CD14-positive monocyte (primary cell): ENCODE measurements around the gene P4HA2. TPM values are rescaled to one million over a fixed set of nuclear protein-coding genes. Genes with fewer than 3 reads are reported as not detected.

Source experiments
- DNase-seq, 3 donors: peaks; one replicate each; pipeline ENCODE4 v3.0.0-alpha.2; 2011 to 2022
- H2AFZ ChIP-seq: 2 replicates; pipeline ENCODE4 v1.6.0; 2012; ENCODE audit warnings: mild to moderate bottlenecking, low read depth, low read length, inconsistent platforms; ENCODE audit not compliant: insufficient read depth, poor library complexity, severe bottlenecking
- H3K27ac ChIP-seq, 2 donors: 1 replicate in 1 of 2; 2 replicates in 1 of 2; pipeline ENCODE4 v1.5.1; 2012 to 2013; ENCODE audit warnings: low read length in 2 of 2, control low read depth in 1 of 2, inconsistent platforms in 1 of 2, low read depth in 1 of 2, mild to moderate bottlenecking in 1 of 2
- H3K27me3 ChIP-seq, 2 donors: one replicate each; pipeline versions ENCODE4 v1.6.0 to v1.6.1; 2011 to 2013; ENCODE audit warnings: low read length in 2 of 2; ENCODE audit not compliant: control insufficient read depth in 2 of 2, insufficient read depth in 2 of 2
- H3K36me3 ChIP-seq, 2 donors: replicated peaks in 1 of 2; 1 replicate in 1 of 2; 2 replicates in 1 of 2; pipeline versions ENCODE4 v1.5.1 to v1.6.1; 2012 to 2013; ENCODE audit warnings: low read length in 2 of 2, control low read depth in 1 of 2, inconsistent platforms in 1 of 2, mild to moderate bottlenecking in 1 of 2; ENCODE audit not compliant: insufficient read depth in 2 of 2, control insufficient read depth in 1 of 2
- H3K4me1 ChIP-seq, 2 donors: 1 replicate in 1 of 2; 2 replicates in 1 of 2; pipeline versions ENCODE4 v1.5.1 to v1.6.1; 2012 to 2013; ENCODE audit warnings: low read length in 2 of 2, control low read depth in 1 of 2, inconsistent platforms in 1 of 2, mild to moderate bottlenecking in 1 of 2, moderate library complexity in 1 of 2; ENCODE audit not compliant: insufficient read depth in 2 of 2, control insufficient read depth in 1 of 2
- H3K4me2 ChIP-seq: replicated peaks from 2 replicates; pipeline ENCODE3; 2012; ENCODE audit warnings: low read length, moderate library complexity, mild to moderate bottlenecking; ENCODE audit not compliant: poor library complexity, severe bottlenecking; ENCODE audit errors: extremely low read depth
- H3K4me3 ChIP-seq, 3 experiments: fragments of 200-600 bp in 1 of 3; sonication (generic) in 1 of 3; replicated peaks in 1 of 3; 1 replicate in 2 of 3; 2 replicates in 1 of 3; pipeline ENCODE4 v1.5.1; 2011 to 2013; ENCODE audit warnings: low read length in 3 of 3, mild to moderate bottlenecking in 3 of 3, control low read depth in 2 of 3, low read depth in 2 of 3, inconsistent platforms in 1 of 3, moderate library complexity in 1 of 3
- H3K79me2 ChIP-seq: 2 replicates; pipeline ENCODE4 v1.6.0; 2012; ENCODE audit warnings: mild to moderate bottlenecking, control low read depth, inconsistent platforms, low read length, moderate library complexity; ENCODE audit not compliant: insufficient read depth
- H3K9ac ChIP-seq: 2 replicates; pipeline ENCODE4 v1.6.0; 2017; ENCODE audit warnings: low read length, mild to moderate bottlenecking; ENCODE audit not compliant: insufficient read depth, poor library complexity, severe bottlenecking
- H3K9me3 ChIP-seq, 2 donors: replicated peaks in 1 of 2; 1 replicate in 1 of 2; 2 replicates in 1 of 2; pipeline versions ENCODE4 v1.5.1 to v1.6.1; 2012 to 2013; ENCODE audit warnings: low read length in 2 of 2, control low read depth in 1 of 2; ENCODE audit not compliant: control insufficient read depth in 1 of 2, insufficient read depth in 1 of 2
- H4K20me1 ChIP-seq: 2 replicates; pipeline ENCODE4 v1.6.0; 2012; ENCODE audit warnings: mild to moderate bottlenecking, low read length, control low read depth, moderate library complexity; ENCODE audit not compliant: insufficient read depth
- H3K27ac Mint-ChIP-seq, 7 donors: one replicate each; pipeline ENCODE4 v1.8.0; 2020; ENCODE audit warnings: mild to moderate bottlenecking in 7 of 7, mixed read lengths in 7 of 7, moderate library complexity in 6 of 7, inconsistent platforms in 2 of 7
- H3K27me3 Mint-ChIP-seq, 3 donors: one replicate each; pipeline ENCODE4 v1.8.0; 2021 to 2022; ENCODE audit warnings: low read depth in 3 of 3, mild to moderate bottlenecking in 3 of 3, mixed read lengths in 3 of 3, moderate library complexity in 3 of 3, inconsistent platforms in 1 of 3
- H3K36me3 Mint-ChIP-seq, 2 donors: one replicate each; pipeline ENCODE4 v1.8.0; 2020; ENCODE audit warnings: mixed read lengths in 2 of 2, inconsistent platforms in 1 of 2, mild to moderate bottlenecking in 1 of 2
- H3K4me1 Mint-ChIP-seq: one replicate; pipeline ENCODE4 v1.8.0; 2020; ENCODE audit warnings: mild to moderate bottlenecking, mixed read lengths
- H3K4me3 Mint-ChIP-seq, 2 donors: one replicate each; pipeline ENCODE4 v1.8.0; 2020; ENCODE audit warnings: mild to moderate bottlenecking in 2 of 2, mixed read lengths in 2 of 2, moderate library complexity in 1 of 2
- H3K9me3 Mint-ChIP-seq, 7 donors: one replicate each; pipeline ENCODE4 v1.8.0; 2020 to 2022; ENCODE audit warnings: mixed read lengths in 7 of 7, mild to moderate bottlenecking in 6 of 7, moderate library complexity in 6 of 7, inconsistent platforms in 2 of 7
- CTCF ChIP-seq: fragments of 200-600 bp; IDR thresholded peaks from one replicate; pipeline ENCODE4 v1.8.0; 2022; ENCODE audit warnings: antibody characterized with exemption, mild to moderate bottlenecking
- WGBS: methylation state at CpG from one replicate; pipeline ENCODE4 v1.1.5; 2013; ENCODE audit warnings: missing lambda C conversion rate; ENCODE audit not compliant: insufficient coverage; 5-methylcytosine and 5-hydroxymethylcytosine counted together
- intact Hi-C, 2 donors: fragments of 100-400 bp; cut with micrococcal nuclease; formaldehyde crosslinking; loops; one replicate each; pipeline versions ENCODE4 v1.15.0 to v1.15.1; 2023
- polyA plus RNA-seq, 3 donors: library from polyadenylated mRNA; depleted of rRNA in 1 of 3; unstranded in 2 of 3; stranded (reverse) in 1 of 3; fragments of 300-500 nt in 2 of 3; fragments of >200 nt in 1 of 3; fragmentation: Illumina TruSeq in 2 of 3; gene quantifications; 1 replicate in 2 of 3; 2 replicates in 1 of 3; pipeline ENCODE4 v1.2.3, GENCODE V29; 2012 to 2021

P4HA2 gene
- polyA plus RNA-seq, 3 donors = 0.12 to 0.99 (median 0.45) TPM

GRCh38 chr5:132219981-132220380, 7.7 kb downstream of the P4HA2 start:
- Mint-ChIP-seq H3K9me3 (no peaks in the 10 kb centered on the region), H3K27ac (no peak overlapping the region), H3K4me1 (no peaks in the 10 kb centered on the region), H3K27me3 (peaks cover 1 to 13% (median 3%) of the 10 kb centered on the region in 3 donors), H3K36me3 (no peaks in the 10 kb centered on the region), H3K4me3 (no peak overlapping the region)
- no peak overlapping the region for H2AFZ ChIP-seq
- no peaks in the 10 kb centered on the region for H3K4me1 ChIP-seq
- no peak for TF ChIP-seq CTCF
- DNase-seq = no peak
- intact Hi-C loops = no loop called here
- H3K27ac ChIP-seq = no peak overlapping the region
- no peak overlapping the region for H3K9ac ChIP-seq
- no peaks in the 10 kb centered on the region for H3K9me3 ChIP-seq
- no peaks in the 10 kb centered on the region for H3K36me3 ChIP-seq
- no peak overlapping the region for H3K4me2 ChIP-seq
- no peaks in the 10 kb centered on the region for H4K20me1 ChIP-seq
- no peaks in the 10 kb centered on the region for H3K27me3 ChIP-seq
- no peak overlapping the region for H3K4me3 ChIP-seq
- H3K79me2 ChIP-seq = no peaks in the 10 kb centered on the region
- WGBS = 100% methylated on average over 1 of the region's 1 CpG

DNA sequence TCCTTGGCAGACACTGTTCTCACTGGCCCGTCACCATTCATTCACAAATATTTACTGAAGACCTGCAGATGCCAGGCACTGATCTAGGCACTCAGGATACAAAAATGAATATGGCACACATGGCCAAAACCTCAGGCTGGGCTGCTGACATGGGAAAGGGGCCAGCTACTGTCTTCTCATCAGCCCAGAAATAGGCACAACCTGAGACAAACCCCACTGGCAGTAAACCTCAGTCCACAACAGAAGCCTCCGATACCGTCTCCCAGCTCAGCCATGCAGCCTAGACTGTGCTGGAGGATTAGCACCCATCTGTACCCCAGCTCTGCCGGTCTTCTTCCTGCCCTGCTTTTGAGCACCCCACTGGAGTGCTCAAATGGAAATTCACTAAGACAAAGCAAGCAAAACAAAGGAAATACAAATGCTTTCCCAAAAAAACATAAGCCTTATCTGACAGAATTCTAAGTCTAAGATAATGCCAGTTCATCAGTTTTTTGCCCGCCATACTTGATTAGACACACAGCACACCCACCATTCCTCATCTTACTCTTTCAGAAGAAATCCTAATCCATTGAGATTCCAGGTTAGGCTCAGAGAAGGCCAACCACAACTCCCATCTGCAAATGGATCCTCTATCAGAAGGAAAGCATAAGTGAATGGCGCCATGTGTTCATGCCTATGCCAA, 8.2 kb downstream of the P4HA2 start:
- 91% methylated on average over 5 of the region's 6 CpGs for WGBS

More for the DNA sequence above, 8.2 kb downstream of the P4HA2 start:
- DNase-seq = no peak
- no peaks in the 10 kb centered on the region for H3K4me1 Mint-ChIP-seq
- no peaks in the 10 kb centered on the region for H3K9me3 ChIP-seq
- no peaks in the 10 kb centered on the region for H3K4me1 ChIP-seq
- no peak overlapping the region for H3K4me2 ChIP-seq
- no peaks in the 10 kb centered on the region for H3K79me2 ChIP-seq
- H3K4me3 Mint-ChIP-seq = no peak overlapping the region
- no peak overlapping the region for H3K4me3 ChIP-seq
- H4K20me1 ChIP-seq = no peaks in the 10 kb centered on the region
- H2AFZ ChIP-seq = no peak overlapping the region
- H3K9me3 Mint-ChIP-seq = no peaks in the 10 kb centered on the region
- H3K27me3 Mint-ChIP-seq = peaks cover 1 to 9% (median 1%) of the 10 kb centered on the region in 3 donors
- no peaks in the 10 kb centered on the region for H3K27me3 ChIP-seq
- no peak for TF ChIP-seq CTCF
- intact Hi-C loops = no loop called here
- no peak overlapping the region for H3K27ac ChIP-seq
- no peaks in the 10 kb centered on the region for H3K36me3 ChIP-seq
- H3K36me3 Mint-ChIP-seq = no peaks in the 10 kb centered on the region
- no peak overlapping the region for H3K27ac Mint-ChIP-seq
- no peak overlapping the region for H3K9ac ChIP-seq
